Breast epithelium (tissue), 3 donors: ENCODE results near the gene PKNOX2.

ENCODE experiments used
- CTCF ChIP-seq, 3 donors: fragments of 450-650 bp; IDR thresholded peaks; one replicate each; pipeline ENCODE4 v1.5.1; 2016 to 2017; ENCODE audit warnings: antibody characterized with exemption in 3 of 3, mild to moderate bottlenecking in 3 of 3, moderate library complexity in 3 of 3
- POLR2AphosphoS5 ChIP-seq, 3 donors: sonication (generic); formaldehyde crosslinking; IDR thresholded peaks; one replicate each; pipeline ENCODE4 v1.6.1; 2017; ENCODE audit warnings: antibody characterized with exemption in 3 of 3

- TF ChIP-seq CTCF (IDR thresholded peaks at IDR 0.05) (no peak), POLR2AphosphoS5 (IDR thresholded peaks at IDR 0.05) (no peak)
Observed at GRCh38 chr11:125179346-125179745, 14.8 kb downstream of the PKNOX2 start.
